GM23338 (cell line): Measurements from ENCODE around the gene RASSF4. TPM values are rescaled to one million over a fixed set of nuclear protein-coding genes. Genes with fewer than 3 reads are reported as not detected.

Experiments used
- ATAC-seq: fragments of 200-7000 bp; cut with Tn5 transposase; 3 replicates; pipeline ENCODE4 v1.9.1; 2020
- DNase-seq: peaks from one replicate; pipeline ENCODE4 v3.0.0-alpha.2; 2015; ENCODE audit warnings: low spot score
- H2AFZ ChIP-seq: fragments of 200-600 bp; sonication (generic); 2 replicates; pipeline ENCODE4 v1.8.0; 2016; ENCODE audit warnings: antibody characterized with exemption, mild to moderate bottlenecking, moderate library complexity
- H3F3A ChIP-seq: fragments of 200-600 bp; sonication (generic); replicated peaks from 2 replicates; pipeline ENCODE4 v1.8.0; 2017; ENCODE audit warnings: antibody characterized with exemption, mixed run types, low read depth
- H3K27ac ChIP-seq: fragments of 200-600 bp; sonication (generic); 2 replicates; pipeline ENCODE4 v1.6.1; 2016; ENCODE audit warnings: low read depth
- H3K27me3 ChIP-seq: fragments of 200-600 bp; sonication (generic); 2 replicates; pipeline ENCODE4 v1.8.0; 2016; ENCODE audit warnings: mild to moderate bottlenecking, mixed run types, moderate library complexity; ENCODE audit not compliant: insufficient read depth
- H3K36me3 ChIP-seq: fragments of 200-600 bp; sonication (generic); 2 replicates; pipeline ENCODE4 v1.8.0; 2016; ENCODE audit warnings: mild to moderate bottlenecking; ENCODE audit not compliant: insufficient read depth
- H3K4me1 ChIP-seq: fragments of 200-600 bp; sonication (generic); 2 replicates; pipeline ENCODE4 v1.8.0; 2016; ENCODE audit warnings: mild to moderate bottlenecking, moderate library complexity; ENCODE audit not compliant: insufficient read depth
- H3K4me2 ChIP-seq: fragments of 200-600 bp; sonication (generic); 2 replicates; pipeline ENCODE4 v1.7.1; 2017; ENCODE audit warnings: mixed run types
- H3K4me3 ChIP-seq: fragments of 200-600 bp; sonication (generic); 2 replicates; pipeline ENCODE4 v1.6.1; 2016; ENCODE audit warnings: mixed run types
- H3K79me2 ChIP-seq: fragments of 200-600 bp; sonication (generic); replicated peaks from 2 replicates; pipeline ENCODE4 v1.8.0; 2017; ENCODE audit warnings: mild to moderate bottlenecking; ENCODE audit not compliant: insufficient read depth
- H3K9me2 ChIP-seq: fragments of 200-600 bp; sonication (generic); 2 replicates; pipeline ENCODE4 v1.8.0; 2017; ENCODE audit not compliant: insufficient read depth
- H4K20me1 ChIP-seq: fragments of 200-600 bp; sonication (generic); replicated peaks from 2 replicates; pipeline ENCODE4 v1.8.0; 2017; ENCODE audit warnings: mild to moderate bottlenecking; ENCODE audit not compliant: insufficient read depth
- H3K27ac Mint-ChIP-seq: 2 replicates; pipeline ENCODE4 v1.8.0; 2020; ENCODE audit warnings: inconsistent platforms, mild to moderate bottlenecking, moderate library complexity, mixed read lengths
- H3K27me3 Mint-ChIP-seq: 3 replicates; pipeline ENCODE4 v1.8.0; 2022; ENCODE audit warnings: low read depth, mild to moderate bottlenecking, moderate library complexity, mixed read lengths, inconsistent platforms; ENCODE audit not compliant: insufficient read depth, poor library complexity
- H3K36me3 Mint-ChIP-seq: 3 replicates; pipeline ENCODE4 v1.8.0; 2021; ENCODE audit warnings: low read depth, mild to moderate bottlenecking, inconsistent platforms, moderate library complexity, mixed read lengths
- H3K4me1 Mint-ChIP-seq: 3 replicates; pipeline ENCODE4 v1.8.0; 2020; ENCODE audit warnings: mild to moderate bottlenecking, inconsistent platforms, mixed read lengths
- H3K4me3 Mint-ChIP-seq: 3 replicates; pipeline ENCODE4 v1.8.0; 2021; ENCODE audit warnings: moderate library complexity, mild to moderate bottlenecking, inconsistent platforms, mixed read lengths
- H3K9me3 Mint-ChIP-seq: 3 replicates; pipeline ENCODE4 v1.8.0; 2020; ENCODE audit warnings: moderate library complexity, mild to moderate bottlenecking, inconsistent platforms, mixed read lengths
- CTCF ChIP-seq, 2 experiments: fragments of 200-600 bp in 1 of 2; sonication (generic) in 1 of 2; conservative IDR thresholded peaks; 2 replicates each; pipeline versions ENCODE4 v1.5.1 to v1.6.1; 2016 to 2017; ENCODE audit warnings: antibody characterized with exemption in 2 of 2, low read depth in 2 of 2, mild to moderate bottlenecking in 2 of 2, moderate library complexity in 1 of 2
- EZH2 ChIP-seq: fragments of 200-600 bp; sonication (generic); IDR thresholded peaks from one replicate; pipeline ENCODE4 v1.8.0; 2017; ENCODE audit warnings: antibody characterized with exemption, mild to moderate bottlenecking, low read depth; ENCODE audit not compliant: unreplicated experiment
- EZH2phosphoT487 ChIP-seq: fragments of 200-600 bp; sonication (generic); IDR thresholded peaks from one replicate; pipeline ENCODE4 v1.8.1; 2018; ENCODE audit warnings: antibody characterized with exemption; ENCODE audit not compliant: unreplicated experiment
- JUNB ChIP-seq: IDR thresholded peaks from one replicate; pipeline ENCODE4 v1.6.1; 2016; ENCODE audit warnings: antibody characterized with exemption; ENCODE audit not compliant: unreplicated experiment
- NANOG ChIP-seq: IDR thresholded peaks from 2 replicates; pipeline ENCODE4 v1.6.1; 2016; ENCODE audit warnings: antibody characterized with exemption, borderline replicate concordance
- POLR2AphosphoS5 ChIP-seq: IDR thresholded peaks from 2 replicates; pipeline ENCODE4 v1.6.1; 2016; ENCODE audit warnings: antibody characterized with exemption, low read depth
- ZNF114 ChIP-seq: fragments of 250-450 bp; sonication (Bioruptor Pico); IDR thresholded peaks from 2 replicates; pipeline ENCODE4 v1.5.0; 2020; ENCODE audit warnings: mild to moderate bottlenecking, moderate library complexity
- ZNF331 ChIP-seq: fragments of 250-450 bp; sonication (Bioruptor Pico); IDR thresholded peaks from 2 replicates; pipeline ENCODE4 v1.5.0; 2020; ENCODE audit warnings: low read depth, mild to moderate bottlenecking, moderate library complexity
- ZNF462 ChIP-seq: fragments of 250-450 bp; sonication (Bioruptor Pico); IDR thresholded peaks from 2 replicates; pipeline ENCODE4 v1.5.0; 2020; ENCODE audit warnings: mild to moderate bottlenecking, moderate library complexity
- polyA plus RNA-seq: library from polyadenylated mRNA; unstranded; fragments of >200 nt; fragmentation: Nextera tagmentation; extraction: Ambion mirVana; gene quantifications from 2 replicates; pipeline ENCODE4 v1.2.1, GENCODE V29; 2016
- total RNA-seq: library from RNA; depleted of rRNA; stranded (reverse); fragments of >200 nt; shearing (Covaris generic); gene quantifications from 2 replicates; pipeline ENCODE4 v1.2.3, GENCODE V29; 2014

RASSF4 gene
- total and polyA plus RNA-seq, 2 experiments from 2014 or later: 12.4 to 13.6 TPM

- Histone ChIP-seq H2AFZ (no peak overlapping the region), H3K9me2 (no peaks in the 10 kb centered on the region), H3K27ac (no peak overlapping the region), H3F3A (no peaks in the 10 kb centered on the region), H4K20me1 (no peaks in the 10 kb centered on the region), H3K27me3 (no peaks in the 10 kb centered on the region), H3K79me2 (no peaks in the 10 kb centered on the region), H3K4me1 (peaks cover 7% of the 10 kb centered on the region; the same call in 1 of the 2 replicates), H3K36me3 (no peaks in the 10 kb centered on the region), H3K4me3 (no peak overlapping the region), H3K4me2 (no peak overlapping the region)
- ATAC-seq (peak; percentile 48), DNase-seq (peak; percentile 32)
- TF ChIP-seq JUNB: no peak
- peak in 1 of 2 experiments; percentile 25; a peak in 3 of 4 replicates for TF ChIP-seq CTCF (conservative IDR thresholded peaks at IDR 0.05; ENCODE audit: low read depth in 2 of 2)
- peaks cover 22% of the 10 kb centered on the region for H3K4me1 Mint-ChIP-seq
- H3K9me3 Mint-ChIP-seq: peaks cover 15% of the 10 kb centered on the region
- H3K27me3 Mint-ChIP-seq: peaks cover 9% of the 10 kb centered on the region
- no peak overlapping the region for H3K4me3 Mint-ChIP-seq
- no peak overlapping the region for H3K27ac Mint-ChIP-seq
- H3K36me3 Mint-ChIP-seq: peaks cover 14% of the 10 kb centered on the region; the same call in 2 of the 3 replicates
These were observed 10.3 kb upstream of the RASSF4 start for GRCh38 chr10:44949127-44949802.

GRCh38 chr10:44949915-44950314, 9.7 kb upstream of the RASSF4 start:
- no peak overlapping the region for H3K27ac ChIP-seq
- no peak overlapping the region for H3K4me2 ChIP-seq
- Mint-ChIP-seq H3K4me3 (no peak overlapping the region), H3K27ac (no peak overlapping the region), H3K36me3 (peaks cover 9% of the 10 kb centered on the region; the same call in 2 of the 3 replicates), H3K9me3 (peaks cover 9% of the 10 kb centered on the region), H3K4me1 (peaks cover 22% of the 10 kb centered on the region), H3K27me3 (peaks cover 10% of the 10 kb centered on the region)
- no peaks in the 10 kb centered on the region for H3K9me2 ChIP-seq
- no peaks in the 10 kb centered on the region for H3K36me3 ChIP-seq
- H3K4me1 ChIP-seq: peaks cover 7% of the 10 kb centered on the region; the same call in 1 of the 2 replicates
- no peak for ATAC-seq
- DNase-seq: no peak
- no peaks in the 10 kb centered on the region for H3K27me3 ChIP-seq
- H3F3A ChIP-seq: no peaks in the 10 kb centered on the region
- no peak overlapping the region for H2AFZ ChIP-seq
- H3K79me2 ChIP-seq: no peaks in the 10 kb centered on the region
- H4K20me1 ChIP-seq: no peaks in the 10 kb centered on the region
- H3K4me3 ChIP-seq: no peak overlapping the region
- TF ChIP-seq ZNF114 (CRISPR knock-in tag) (no peak), ZNF331 (no peak), EZH2 (no peak), ZNF462 (CRISPR knock-in tag) (no peak), JUNB (no peak), EZH2phosphoT487 (no peak), CTCF (conservative IDR thresholded peaks at IDR 0.05; ENCODE audit: low read depth in 2 of 2) (no peak), POLR2AphosphoS5 (no peak), NANOG (no peak)
